PFSK-1 (cell line): Measurements from ENCODE around the gene SELENOK.

ENCODE experiments used
- FOXP2 ChIP-seq: optimal IDR thresholded peaks from 2 replicates; pipeline ENCODE3; 2011; ENCODE audit warnings: borderline replicate concordance, control low read depth, inconsistent platforms; ENCODE audit not compliant: insufficient read depth; ENCODE audit errors: extremely low read length, extremely low read depth
- POLR2AphosphoS5 ChIP-seq: IDR thresholded peaks from 2 replicates; pipeline ENCODE4 v1.6.1; 2012; ENCODE audit warnings: low read depth, mild to moderate bottlenecking, control low read depth, low read length, moderate library complexity
- SIN3A ChIP-seq: IDR thresholded peaks from 2 replicates; pipeline ENCODE4 v1.6.1; 2012; ENCODE audit warnings: mild to moderate bottlenecking, low read length, moderate library complexity, borderline replicate concordance; ENCODE audit not compliant: insufficient read depth
- TAF1 ChIP-seq: IDR thresholded peaks from 2 replicates; pipeline ENCODE4 v1.6.1; 2012; ENCODE audit warnings: low read length, control low read depth, borderline replicate concordance; ENCODE audit not compliant: insufficient read depth
- TF ChIP-seq, protein P1 (sequence below), 2 experiments: IDR thresholded peaks; 2 replicates each; pipeline versions ENCODE4 v1.6.1 to v1.8.0; 2011 to 2012; ENCODE audit warnings: low read depth in 2 of 2, low read length in 2 of 2, control low read depth in 1 of 2, inconsistent platforms in 1 of 2, mild to moderate bottlenecking in 1 of 2, moderate library complexity in 1 of 2; ENCODE audit not compliant: insufficient read depth in 1 of 2

Gene SELENOK

GRCh38 chr3:53863145-53863544, 28.5 kb downstream of the SELENOK start:
- TF ChIP-seq SIN3A (no peak), TAF1 (no peak), FOXP2 (no peak), POLR2AphosphoS5 (no peak)
- TF ChIP-seq, protein P1, sequence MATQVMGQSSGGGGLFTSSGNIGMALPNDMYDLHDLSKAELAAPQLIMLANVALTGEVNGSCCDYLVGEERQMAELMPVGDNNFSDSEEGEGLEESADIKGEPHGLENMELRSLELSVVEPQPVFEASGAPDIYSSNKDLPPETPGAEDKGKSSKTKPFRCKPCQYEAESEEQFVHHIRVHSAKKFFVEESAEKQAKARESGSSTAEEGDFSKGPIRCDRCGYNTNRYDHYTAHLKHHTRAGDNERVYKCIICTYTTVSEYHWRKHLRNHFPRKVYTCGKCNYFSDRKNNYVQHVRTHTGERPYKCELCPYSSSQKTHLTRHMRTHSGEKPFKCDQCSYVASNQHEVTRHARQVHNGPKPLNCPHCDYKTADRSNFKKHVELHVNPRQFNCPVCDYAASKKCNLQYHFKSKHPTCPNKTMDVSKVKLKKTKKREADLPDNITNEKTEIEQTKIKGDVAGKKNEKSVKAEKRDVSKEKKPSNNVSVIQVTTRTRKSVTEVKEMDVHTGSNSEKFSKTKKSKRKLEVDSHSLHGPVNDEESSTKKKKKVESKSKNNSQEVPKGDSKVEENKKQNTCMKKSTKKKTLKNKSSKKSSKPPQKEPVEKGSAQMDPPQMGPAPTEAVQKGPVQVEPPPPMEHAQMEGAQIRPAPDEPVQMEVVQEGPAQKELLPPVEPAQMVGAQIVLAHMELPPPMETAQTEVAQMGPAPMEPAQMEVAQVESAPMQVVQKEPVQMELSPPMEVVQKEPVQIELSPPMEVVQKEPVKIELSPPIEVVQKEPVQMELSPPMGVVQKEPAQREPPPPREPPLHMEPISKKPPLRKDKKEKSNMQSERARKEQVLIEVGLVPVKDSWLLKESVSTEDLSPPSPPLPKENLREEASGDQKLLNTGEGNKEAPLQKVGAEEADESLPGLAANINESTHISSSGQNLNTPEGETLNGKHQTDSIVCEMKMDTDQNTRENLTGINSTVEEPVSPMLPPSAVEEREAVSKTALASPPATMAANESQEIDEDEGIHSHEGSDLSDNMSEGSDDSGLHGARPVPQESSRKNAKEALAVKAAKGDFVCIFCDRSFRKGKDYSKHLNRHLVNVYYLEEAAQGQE (IDR thresholded peaks at IDR 0.05; ENCODE audit: insufficient read depth in 1 of 2, low read depth in 2 of 2, low read length in 2 of 2) = no peak

GRCh38 chr3:53862241-53862640, 29.4 kb downstream of the SELENOK start:
- TF ChIP-seq SIN3A = no peak

- TF ChIP-seq SIN3A (no peak), TAF1 (no peak)
Observed at GRCh38 chr3:53860196-53860595, 31.5 kb downstream of the SELENOK start.

- no peak for TF ChIP-seq FOXP2
Observed at GRCh38 chr3:53859178-53859577, 32.5 kb downstream of the SELENOK start.

DNA sequence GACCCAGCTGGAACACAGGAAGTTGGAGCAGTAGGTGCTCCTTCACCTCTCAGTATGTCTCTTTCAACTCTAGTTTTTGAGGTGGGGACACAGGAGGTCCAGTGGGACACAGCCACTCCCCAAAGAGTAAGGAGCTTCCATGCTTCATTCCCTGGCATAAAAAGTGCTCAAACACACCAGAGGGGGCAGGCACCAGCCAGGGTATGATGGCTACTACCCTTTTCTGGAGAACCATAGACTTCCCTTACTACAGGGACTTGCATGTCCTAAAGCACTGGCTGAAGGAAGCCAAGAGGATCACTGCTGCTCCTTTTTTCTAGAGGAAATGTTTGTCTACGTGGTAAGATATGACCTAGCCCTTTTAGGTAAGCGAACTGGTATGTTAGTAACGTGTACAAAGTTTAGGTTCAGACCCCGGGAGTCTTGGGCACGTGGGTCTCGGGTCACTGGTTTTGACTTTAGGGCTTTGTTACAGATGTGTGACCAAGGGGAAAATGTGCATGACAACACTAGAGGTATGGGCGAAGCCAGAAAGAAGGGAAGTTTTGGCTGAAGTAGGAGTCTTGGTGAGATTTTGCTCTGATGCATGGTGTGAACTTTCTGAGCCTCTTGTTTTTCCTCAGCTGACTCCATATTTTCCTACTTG, 33.4 kb downstream of the SELENOK start:
- TF ChIP-seq FOXP2 (no peak), POLR2AphosphoS5 (no peak), SIN3A (no peak), TAF1 (no peak)
- TF ChIP-seq, protein P1 (IDR thresholded peaks at IDR 0.05; ENCODE audit: insufficient read depth in 1 of 2, low read depth in 2 of 2, low read length in 2 of 2) = no peak

- TF ChIP-seq TAF1 (no peak), POLR2AphosphoS5 (no peak), SIN3A (no peak), FOXP2 (no peak)
- TF ChIP-seq, protein P1 (IDR thresholded peaks at IDR 0.05; ENCODE audit: insufficient read depth in 1 of 2, low read depth in 2 of 2, low read length in 2 of 2) = no peak
Observed at GRCh38 chr3:53856964-53857363, 34.7 kb downstream of the SELENOK start.

DNA sequence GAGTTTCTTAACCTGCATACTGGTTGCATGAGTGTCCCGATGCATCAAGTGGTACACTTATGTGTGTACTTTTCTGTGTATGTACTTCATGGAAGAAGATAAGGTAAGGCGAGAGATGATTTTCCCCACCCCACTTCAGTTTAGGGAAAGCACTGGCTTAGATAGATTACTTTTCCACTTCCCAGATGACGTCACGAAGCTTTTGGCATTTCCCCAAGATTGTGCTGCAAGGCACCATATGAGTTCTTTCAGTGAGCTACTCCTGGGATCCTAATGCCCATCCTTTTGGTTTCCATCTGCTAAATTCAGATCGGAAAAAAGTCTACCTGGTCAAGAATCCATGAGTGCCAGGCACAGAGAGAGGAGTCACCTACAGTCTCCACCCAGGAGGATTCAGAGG, 40.8 kb downstream of the SELENOK start:
- TF ChIP-seq, protein P1 (IDR thresholded peaks at IDR 0.05; ENCODE audit: insufficient read depth in 1 of 2, low read depth in 2 of 2, low read length in 2 of 2) = no peak
